IMR-90 (cell line): ENCODE data around the gene SULT1A3. TPM values are rescaled to one million over a fixed set of nuclear protein-coding genes. Genes with fewer than 3 reads are reported as not detected.
"Not testable (repeated sequence)": the region's sequence is repeated elsewhere in the genome, so short reads cannot be mapped to it uniquely, and the experiment has no call there.

Experiments
- ATAC-seq: fragments of 200-7000 bp; cut with Tn5 transposase; 2 replicates; pipeline ENCODE4 v1.9.1; 2020; ENCODE audit warnings: low read depth, mild to moderate bottlenecking, moderate library complexity
- BruUV-seq: library from RNA; stranded (reverse); fragments of 400-500 nt; replicated peaks from 2 replicates; lab custom pipeline; 2021; lab: Mats Ljungman, UMichigan
- CTCF ChIA-PET: fragments of 300-600 bp; formaldehyde crosslinking; extraction: SDS; loops from one replicate; lab custom pipeline; 2021; ENCODE audit warnings: antibody characterized with exemption; lab: Yijun Ruan, JAX
- POLR2A ChIA-PET: fragments of 300-600 bp; sonication (Branson Sonifier 250); formaldehyde crosslinking; loops from one replicate; lab custom pipeline; 2022; ENCODE audit warnings: antibody characterized with exemption; ENCODE audit not compliant: unreplicated experiment; lab: Charles Lee
- DNase-seq: peaks from one replicate; pipeline ENCODE4 v3.0.0; 2013
- H2AFZ ChIP-seq: replicated peaks from 2 replicates; pipeline ENCODE3; 2013; ENCODE audit warnings: low read length, mild to moderate bottlenecking; ENCODE audit not compliant: poor library complexity
- H2AK5ac ChIP-seq: 2 replicates; pipeline ENCODE4 v1.6.1; 2013; ENCODE audit warnings: low read depth, low read length, inconsistent platforms
- H2AK9ac ChIP-seq: replicated peaks from 2 replicates; pipeline ENCODE3; 2013; ENCODE audit warnings: mild to moderate bottlenecking, low read depth, low read length, moderate library complexity; ENCODE audit not compliant: poor library complexity
- H2BK120ac ChIP-seq: 2 replicates; pipeline ENCODE4 v1.6.1; 2013; ENCODE audit warnings: low read depth, low read length, inconsistent platforms
- H2BK15ac ChIP-seq: 3 replicates; pipeline ENCODE4 v1.6.1; 2013; ENCODE audit warnings: low read depth, low read length, inconsistent platforms
- H2BK20ac ChIP-seq: 2 replicates; pipeline ENCODE4 v1.6.1; 2013; ENCODE audit warnings: low read depth, mild to moderate bottlenecking, inconsistent platforms, low read length, moderate library complexity
- H2BK5ac ChIP-seq: 2 replicates; pipeline ENCODE4 v1.6.1; 2013; ENCODE audit warnings: mild to moderate bottlenecking, low read depth, low read length, inconsistent platforms; ENCODE audit not compliant: poor library complexity, severe bottlenecking
- H3K14ac ChIP-seq: replicated peaks from 2 replicates; pipeline ENCODE4 v1.6.1; 2013; ENCODE audit warnings: low read depth, low read length, inconsistent platforms
- H3K18ac ChIP-seq: 2 replicates; pipeline ENCODE4 v1.6.1; 2013; ENCODE audit warnings: low read depth, low read length, control low read depth
- H3K23ac ChIP-seq: 2 replicates; pipeline ENCODE4 v1.6.1; 2013; ENCODE audit warnings: low read depth, low read length, inconsistent platforms
- H3K27ac ChIP-seq: 2 replicates; pipeline ENCODE4 v1.5.1; 2013; ENCODE audit warnings: mild to moderate bottlenecking, control low read depth, low read length; ENCODE audit not compliant: insufficient read depth
- H3K27me3 ChIP-seq: 2 replicates; pipeline ENCODE4 v1.6.1; 2013; ENCODE audit warnings: low read length; ENCODE audit not compliant: control insufficient read depth, insufficient read depth
- H3K36me3 ChIP-seq: 2 replicates; pipeline ENCODE4 v1.6.1; 2013; ENCODE audit warnings: low read length, mixed read lengths; ENCODE audit not compliant: control insufficient read depth, insufficient read depth
- H3K4ac ChIP-seq: 2 replicates; pipeline ENCODE4 v1.6.1; 2013; ENCODE audit warnings: low read depth, low read length, inconsistent platforms
- H3K4me1 ChIP-seq: 2 replicates; pipeline ENCODE4 v1.6.1; 2013; ENCODE audit warnings: low read length, mixed read lengths; ENCODE audit not compliant: control insufficient read depth, insufficient read depth
- H3K4me2 ChIP-seq: 2 replicates; pipeline ENCODE4 v1.6.1; 2013; ENCODE audit warnings: low read depth, mild to moderate bottlenecking, control low read depth, low read length, moderate library complexity
- H3K4me3 ChIP-seq: 2 replicates; pipeline ENCODE4 v1.5.1; 2013; ENCODE audit warnings: low read depth, mild to moderate bottlenecking, control low read depth, low read length, moderate library complexity; ENCODE audit not compliant: insufficient read depth
- H3K56ac ChIP-seq: 2 replicates; pipeline ENCODE4 v1.6.1; 2013; ENCODE audit warnings: low read length, inconsistent platforms; ENCODE audit not compliant: insufficient read depth; ENCODE audit errors: extremely low read depth
- H3K79me1 ChIP-seq, 2 experiments: 2 replicates each; pipeline ENCODE4 v1.6.1; 2013; ENCODE audit warnings: low read length in 2 of 2, inconsistent platforms in 1 of 2, low read depth in 1 of 2
- H3K9ac ChIP-seq: 2 replicates; pipeline ENCODE4 v1.6.1; 2013; ENCODE audit warnings: low read depth, low read length, control low read depth
- H3K9me1 ChIP-seq: 2 replicates; pipeline ENCODE4 v1.6.1; 2013; ENCODE audit warnings: low read length, inconsistent platforms; ENCODE audit not compliant: insufficient read depth
- H3K9me3 ChIP-seq: 2 replicates; pipeline ENCODE4 v1.6.1; 2013; ENCODE audit warnings: low read length; ENCODE audit not compliant: control insufficient read depth, insufficient read depth
- H4K20me1 ChIP-seq: 2 replicates; pipeline ENCODE4 v1.6.1; 2013; ENCODE audit warnings: low read length, inconsistent platforms; ENCODE audit not compliant: insufficient read depth
- H4K5ac ChIP-seq: 2 replicates; pipeline ENCODE4 v1.6.1; 2013; ENCODE audit warnings: mild to moderate bottlenecking, low read depth, low read length, control low read depth
- H4K8ac ChIP-seq, 2 experiments: 2 replicates each; pipeline ENCODE4 v1.6.1; 2013; ENCODE audit warnings: low read depth in 2 of 2, low read length in 2 of 2, control low read depth in 1 of 2, inconsistent platforms in 1 of 2
- H4K91ac ChIP-seq: 2 replicates; pipeline ENCODE4 v1.6.1; 2013; ENCODE audit warnings: low read depth, low read length, inconsistent platforms; ENCODE audit not compliant: insufficient read depth
- CEBPB ChIP-seq: IDR thresholded peaks from 2 replicates; pipeline ENCODE4 v1.6.1; 2012; ENCODE audit warnings: low read depth, low read length, improper control_type of control experiment
- FOS ChIP-seq: fragments of 150-350 bp; IDR thresholded peaks from 2 replicates; pipeline ENCODE4 v1.6.1; 2016; ENCODE audit warnings: low read depth, low read length
- WGBS, 2 experiments: methylation state at CpG; one replicate each; pipeline versions ENCODE4 v1.1.5 to v1.1.7; 2013; ENCODE audit warnings: missing lambda C conversion rate in 2 of 2; ENCODE audit not compliant: insufficient read length in 1 of 2; ENCODE audit errors: extremely low coverage in 2 of 2; 5-methylcytosine and 5-hydroxymethylcytosine counted together
- dilution Hi-C: fragments of 300-500 bp; cut with HindIII; formaldehyde crosslinking; loops from one replicate; pipeline ENCODE4 v1.14.3; 2018; ENCODE audit warnings: low sequenced_read_pairs; ENCODE audit not compliant: unreplicated experiment
- in situ Hi-C: fragments of 300-500 bp; cut with MboI; formaldehyde crosslinking; loops from 3 replicates; pipeline ENCODE4 v1.14.3; 2019; ENCODE audit warnings: low sequenced_read_pairs, inconsistent platforms, mixed read lengths
- intact Hi-C: fragments of 100-400 bp; cut with micrococcal nuclease; formaldehyde crosslinking; loops from 2 replicates; pipeline ENCODE4 v1.10.0; 2022
- polyA plus RNA-seq, 3 experiments: library from polyadenylated mRNA; depleted of rRNA; stranded (reverse); fragments of >200 nt; gene quantifications; 2 replicates each; pipeline ENCODE4 v1.2.3, GENCODE V29; 2012; ENCODE audit warnings: low replicate concordance in 1 of 3
- total RNA-seq: library from RNA; depleted of rRNA; stranded (reverse); fragments of >200 nt; gene quantifications from 2 replicates; pipeline ENCODE4 v1.2.3, GENCODE V29; 2012

Gene SULT1A3
- total and polyA plus RNA-seq, 2 of the 4 experiments (the other 2 are of a cell fraction): 0.18 to 17.2 TPM

GRCh38 chr16:30173054-30173453, 26.0 kb upstream of the SULT1A3 start:
- Histone ChIP-seq H2BK15ac (no peak overlapping the region), H4K5ac (no peak overlapping the region), H2BK5ac (no peak overlapping the region), H3K9ac (no peak overlapping the region), H3K14ac (no peak overlapping the region), H2BK120ac (no peak overlapping the region), H3K79me1 (no peaks in the 10 kb centered on the region), H4K20me1 (no peaks in the 10 kb centered on the region), H2AK5ac (no peak overlapping the region), H3K4me2 (no peak overlapping the region), H3K9me3 (no peaks in the 10 kb centered on the region), H3K4ac (no peak overlapping the region), H3K27ac (no peak overlapping the region), H3K27me3 (peaks cover 3% of the 10 kb centered on the region; the same call in 1 of the 2 replicates), H2AK9ac (no peak overlapping the region), H3K23ac (no peak overlapping the region), H3K56ac (no peak overlapping the region), H4K91ac (no peak overlapping the region), H2AFZ (no peak overlapping the region), H3K4me1 (no peaks in the 10 kb centered on the region), H2BK20ac (no peak overlapping the region), H3K9me1 (no peaks in the 10 kb centered on the region), H3K18ac (no peak overlapping the region), H3K4me3 (no peak overlapping the region), H4K8ac (no peak overlapping the region), H3K36me3 (no peaks in the 10 kb centered on the region)
- intact Hi-C loops: no loop called here
- ATAC-seq (no peak), DNase-seq (no peak)
- TF ChIP-seq FOS (no peak), CEBPB (peak; percentile 41)
- WGBS, 2 experiments: no CpG with 5 or more reads among the region's 7 CpGs
- ChIA-PET CTCF (no interaction called here), POLR2A (interaction anchor here (0.6 kb wide), 1 partner anchor 15 kb away, joined by 10 read pairs; no protein-coding TSS in a partner anchor)
- no TSS peak for BruUV-seq
- in situ Hi-C loops: no loop called here
- dilution Hi-C loops: no loop called here

- H3K4me1 ChIP-seq, H4K8ac ChIP-seq, H3K27ac ChIP-seq, H2BK5ac ChIP-seq, H3K9ac ChIP-seq, H2AK9ac ChIP-seq, H4K20me1 ChIP-seq, H2BK15ac ChIP-seq, H3K27me3 ChIP-seq, H3K9me3 ChIP-seq, H4K5ac ChIP-seq, H2AFZ ChIP-seq, H3K14ac ChIP-seq, H2BK120ac ChIP-seq, H2AK5ac ChIP-seq, H3K36me3 ChIP-seq, POLR2A ChIA-PET, dilution Hi-C loops, H2BK20ac ChIP-seq, H3K18ac ChIP-seq, intact Hi-C loops, H3K9me1 ChIP-seq, H3K23ac ChIP-seq, H3K4ac ChIP-seq, BruUV-seq, H4K91ac ChIP-seq, H3K4me2 ChIP-seq, ATAC-seq, H3K56ac ChIP-seq, H3K4me3 ChIP-seq, H3K79me1 ChIP-seq, DNase-seq: not testable (repeated sequence)
- no CpG with 5 or more reads among the region's 6 CpGs for whole genome bisulfite sequencing, 2 experiments
- CTCF ChIA-PET: interaction anchor here (1.5 kb wide), 1 partner anchor 53 kb away, joined by 3 read pairs; no protein-coding TSS in a partner anchor
- in situ Hi-C loops: loop anchor here (25.0 kb wide), 1 partner anchor 235 kb away; the partner anchor contains the start of gene ZNF771
Measured at GRCh38 chr16:30176876-30177275, 22.2 kb upstream of the SULT1A3 start.
